Thyroid gland (tissue), 4 donors: ENCODE measurements around the gene CORO1C. TPM values are rescaled to one million over a fixed set of nuclear protein-coding genes. Genes with fewer than 3 reads are reported as not detected.
A peak's percentile ranks its signal among the peaks of the same experiment; 100 is the strongest.

ENCODE experiments used
- DNase-seq, 2 donors: peaks; one replicate each; pipeline ENCODE4 v3.0.0-alpha.2; 2019
- H3K27ac ChIP-seq, 3 donors: fragments of 200-600 bp; sonication (generic); 1 replicate in 2 of 3; 2 replicates in 1 of 3; pipeline ENCODE4 v1.5.1; 2016 to 2019; ENCODE audit warnings: mild to moderate bottlenecking in 1 of 3, moderate library complexity in 1 of 3
- H3K27me3 ChIP-seq: fragments of 200-600 bp; sonication (generic); one replicate; pipeline ENCODE4 v1.5.1; 2019
- H3K36me3 ChIP-seq, 2 donors: fragments of 200-600 bp; sonication (generic); one replicate each; pipeline ENCODE4 v1.5.1; 2016 to 2019
- H3K4me1 ChIP-seq, 2 donors: fragments of 200-600 bp; sonication (generic); one replicate each; pipeline ENCODE4 v1.5.1; 2017 to 2019
- H3K4me3 ChIP-seq, 3 donors: fragments of 200-600 bp; sonication (generic); replicated peaks in 1 of 3; 1 replicate in 2 of 3; 2 replicates in 1 of 3; pipeline ENCODE4 v1.5.1; 2016; ENCODE audit warnings: mild to moderate bottlenecking in 1 of 3
- H3K9me3 ChIP-seq: fragments of 200-600 bp; sonication (generic); one replicate; pipeline ENCODE4 v1.5.1; 2017
- CTCF ChIP-seq, 6 experiments: fragments of 200-600 bp in 3 of 6; fragments of 450-650 bp in 3 of 6; sonication (generic) in 3 of 6; IDR thresholded peaks; one replicate each; pipeline ENCODE4 v1.5.1; 2016 to 2019; ENCODE audit warnings: antibody characterized with exemption in 6 of 6, mild to moderate bottlenecking in 2 of 6, inconsistent platforms in 1 of 6, moderate library complexity in 1 of 6
- POLR2A ChIP-seq, 2 donors: fragments of 450-650 bp; IDR thresholded peaks; one replicate each; pipeline ENCODE4 v1.6.1; 2017; ENCODE audit warnings: antibody characterized with exemption in 2 of 2, mild to moderate bottlenecking in 2 of 2, moderate library complexity in 1 of 2
- WGBS, 2 donors: methylation state at CpG; one replicate each; pipeline ENCODE4 v1.1.5; 2017; 5-methylcytosine and 5-hydroxymethylcytosine counted together
- intact Hi-C: fragments of 100-400 bp; cut with DNase I; formaldehyde crosslinking; loops from one replicate; pipeline ENCODE4 v1.15.1; 2023
- microRNA-seq: library from miRNA; unstranded; fragments of <30 nt; microRNA quantifications from one replicate; pipeline ENCODE4, GENCODE V29; 2016
- small RNA-seq: library from RNA; depleted of rRNA; stranded (forward); fragments of <200 nt; gene quantifications from one replicate; pipeline ENCODE3, GENCODE V24; 2016
- total RNA-seq, 4 donors: library from RNA; depleted of rRNA; stranded (reverse); fragments of >200 nt; gene quantifications; one replicate each; pipeline ENCODE4 v1.2.3, GENCODE V29; 2016

CORO1C gene
- total RNA-seq, 4 donors from 2014 or later, result 22.0 to 63.6 (median 30.1) TPM

- Histone ChIP-seq H3K4me3 (no peak overlapping the region), H3K27me3 (no peaks in the 10 kb centered on the region), H3K36me3 (no peaks in the 10 kb centered on the region), H3K4me1 (no peaks in the 10 kb centered on the region), H3K27ac (no peak overlapping the region), H3K9me3 (no peaks in the 10 kb centered on the region)
- DNase-seq, result no peak
- intact Hi-C loops, result no loop called here
- TF ChIP-seq POLR2A (IDR thresholded peaks at IDR 0.05) (no peak), CTCF (IDR thresholded peaks at IDR 0.05) (no peak)
- 91 to 93% methylated on average over 11 of the region's 11 CpGs for WGBS, 2 donors
Observed at GRCh38 chr12:108598553-108599250, 132.6 kb downstream of the CORO1C start.

GRCh38 chr12:108597559-108598471 is 133.5 kb downstream of the CORO1C start, which contains the start of gene TMEM119:
Gene TMEM119 (minus strand): TSS chr12:108598084. CDS start chr12:108592383, 5,701 bp downstream.
- Histone ChIP-seq H3K27ac (peak within 1 kb of the TSS in 1 of 3 donors; percentile 33), H3K4me1 (no peaks in the 10 kb centered on the region), H3K9me3 (no peaks in the 10 kb centered on the region), H3K27me3 (no peaks in the 10 kb centered on the region), H3K36me3 (no peaks in the 10 kb centered on the region), H3K4me3 (peak within 1 kb of the TSS in 1 of 3 donors; percentile 10)
- no peak for DNase-seq
- WGBS, 2 donors, result 38 to 41% methylated on average over 19 to 22 of the region's 27 CpGs
- intact Hi-C loops, result no loop called here
- TF ChIP-seq POLR2A (IDR thresholded peaks at IDR 0.05), result no peak
- no peak for TF ChIP-seq CTCF (IDR thresholded peaks at IDR 0.05)

GRCh38 chr12:108596854-108597558 is 134.3 kb downstream of the CORO1C start:
- WGBS, 2 donors, result 31 to 71% methylated on average over 3 to 4 of the region's 10 CpGs
- Histone ChIP-seq H3K27ac (no peak overlapping the region), H3K4me3 (no peak overlapping the region), H3K27me3 (no peaks in the 10 kb centered on the region), H3K36me3 (no peaks in the 10 kb centered on the region), H3K9me3 (no peaks in the 10 kb centered on the region), H3K4me1 (no peaks in the 10 kb centered on the region)
- DNase-seq, result no peak
- intact Hi-C loops, result no loop called here
- TF ChIP-seq POLR2A (IDR thresholded peaks at IDR 0.05) (no peak), CTCF (IDR thresholded peaks at IDR 0.05) (no peak)

GRCh38 chr12:108595711-108596647 is 135.3 kb downstream of the CORO1C start:
- WGBS, 2 donors, result 71% methylated on average over 14 to 17 of the region's 17 CpGs

More at GRCh38 chr12:108595711-108596647, 135.3 kb downstream of the CORO1C start:
- H3K4me3 ChIP-seq, result no peak overlapping the region
- no peaks in the 10 kb centered on the region for H3K9me3 ChIP-seq
- no peak for TF ChIP-seq CTCF (IDR thresholded peaks at IDR 0.05)
- TF ChIP-seq POLR2A (IDR thresholded peaks at IDR 0.05), result no peak
- intact Hi-C loops, result no loop called here
- no peaks in the 10 kb centered on the region for H3K4me1 ChIP-seq
- no peak for DNase-seq
- H3K27me3 ChIP-seq, result no peaks in the 10 kb centered on the region
- no peak overlapping the region for H3K27ac ChIP-seq
- no peaks in the 10 kb centered on the region for H3K36me3 ChIP-seq

Small RNA genes lying within 50 kb of the gene (microRNA-seq; reads per million reads assigned to microRNA genes)
- gene MIR4496, result not detected

Small RNA genes lying within 50 kb of the gene (small RNA-seq; reads per million reads assigned to genes)
- gene AC087893.2, result not detected
- gene RF00019, result not detected
- not detected for gene RF00561
- not detected for gene RNU7-169P

Other genes starting within 250 kb of the CORO1C start
- 10 to 100 TPM in 3 of 4 donors, 1 to 10 TPM in 1; 7.0 to 16.7 (median 10.5) TPM for gene FICD, start 216.2 kb downstream of the CORO1C start, total RNA-seq
- gene SART3, start 170.3 kb downstream of the CORO1C start, total RNA-seq, result 100 to 1,000 TPM in 1 of 4 donors, 10 to 100 TPM in 3; 64.2 to 117 (median 80.0) TPM
- 100 to 1,000 TPM; 229 to 512 (median 248) TPM for gene ISCU, start 168.9 kb downstream of the CORO1C start, total RNA-seq
- 10 to 100 TPM in 3 of 4 donors, 1 to 10 TPM in 1; 6.9 to 21.6 (median 15.3) TPM for gene TMEM119, start 133.4 kb downstream of the CORO1C start, total RNA-seq
- gene SELPLG, start 97.6 kb downstream of the CORO1C start, total RNA-seq, result 1 to 10 TPM; 2.1 to 6.0 (median 2.8) TPM
- 10 to 100 TPM; 13.0 to 26.8 (median 21.7) TPM for gene SSH1, start 126.1 kb upstream of the CORO1C start, total RNA-seq
- gene DAO, start 148.6 kb upstream of the CORO1C start, total RNA-seq, result not detected